GM23338 (cell line): Measurements from ENCODE around the gene DCP2. TPM values are rescaled to one million over a fixed set of nuclear protein-coding genes. Genes with fewer than 3 reads are reported as not detected.

Experiments
- ATAC-seq: fragments of 200-7000 bp; cut with Tn5 transposase; 3 replicates; pipeline ENCODE4 v1.9.1; 2020
- DNase-seq: peaks from one replicate; pipeline ENCODE4 v3.0.0-alpha.2; 2015; ENCODE audit warnings: low spot score
- H2AFZ ChIP-seq: fragments of 200-600 bp; sonication (generic); 2 replicates; pipeline ENCODE4 v1.8.0; 2016; ENCODE audit warnings: antibody characterized with exemption, mild to moderate bottlenecking, moderate library complexity
- H3F3A ChIP-seq: fragments of 200-600 bp; sonication (generic); replicated peaks from 2 replicates; pipeline ENCODE4 v1.8.0; 2017; ENCODE audit warnings: antibody characterized with exemption, mixed run types, low read depth
- H3K27ac ChIP-seq: fragments of 200-600 bp; sonication (generic); 2 replicates; pipeline ENCODE4 v1.6.1; 2016; ENCODE audit warnings: low read depth
- H3K27me3 ChIP-seq: fragments of 200-600 bp; sonication (generic); 2 replicates; pipeline ENCODE4 v1.8.0; 2016; ENCODE audit warnings: mild to moderate bottlenecking, mixed run types, moderate library complexity; ENCODE audit not compliant: insufficient read depth
- H3K36me3 ChIP-seq: fragments of 200-600 bp; sonication (generic); 2 replicates; pipeline ENCODE4 v1.8.0; 2016; ENCODE audit warnings: mild to moderate bottlenecking; ENCODE audit not compliant: insufficient read depth
- H3K4me1 ChIP-seq: fragments of 200-600 bp; sonication (generic); 2 replicates; pipeline ENCODE4 v1.8.0; 2016; ENCODE audit warnings: mild to moderate bottlenecking, moderate library complexity; ENCODE audit not compliant: insufficient read depth
- H3K4me2 ChIP-seq: fragments of 200-600 bp; sonication (generic); 2 replicates; pipeline ENCODE4 v1.7.1; 2017; ENCODE audit warnings: mixed run types
- H3K4me3 ChIP-seq: fragments of 200-600 bp; sonication (generic); 2 replicates; pipeline ENCODE4 v1.6.1; 2016; ENCODE audit warnings: mixed run types
- H3K79me2 ChIP-seq: fragments of 200-600 bp; sonication (generic); replicated peaks from 2 replicates; pipeline ENCODE4 v1.8.0; 2017; ENCODE audit warnings: mild to moderate bottlenecking; ENCODE audit not compliant: insufficient read depth
- H3K9me2 ChIP-seq: fragments of 200-600 bp; sonication (generic); 2 replicates; pipeline ENCODE4 v1.8.0; 2017; ENCODE audit not compliant: insufficient read depth
- H4K20me1 ChIP-seq: fragments of 200-600 bp; sonication (generic); replicated peaks from 2 replicates; pipeline ENCODE4 v1.8.0; 2017; ENCODE audit warnings: mild to moderate bottlenecking; ENCODE audit not compliant: insufficient read depth
- H3K27ac Mint-ChIP-seq: 2 replicates; pipeline ENCODE4 v1.8.0; 2020; ENCODE audit warnings: inconsistent platforms, mild to moderate bottlenecking, moderate library complexity, mixed read lengths
- H3K27me3 Mint-ChIP-seq: 3 replicates; pipeline ENCODE4 v1.8.0; 2022; ENCODE audit warnings: low read depth, mild to moderate bottlenecking, moderate library complexity, mixed read lengths, inconsistent platforms; ENCODE audit not compliant: insufficient read depth, poor library complexity
- H3K36me3 Mint-ChIP-seq: 3 replicates; pipeline ENCODE4 v1.8.0; 2021; ENCODE audit warnings: low read depth, mild to moderate bottlenecking, inconsistent platforms, moderate library complexity, mixed read lengths
- H3K4me1 Mint-ChIP-seq: 3 replicates; pipeline ENCODE4 v1.8.0; 2020; ENCODE audit warnings: mild to moderate bottlenecking, inconsistent platforms, mixed read lengths
- H3K4me3 Mint-ChIP-seq: 3 replicates; pipeline ENCODE4 v1.8.0; 2021; ENCODE audit warnings: moderate library complexity, mild to moderate bottlenecking, inconsistent platforms, mixed read lengths
- H3K9me3 Mint-ChIP-seq: 3 replicates; pipeline ENCODE4 v1.8.0; 2020; ENCODE audit warnings: moderate library complexity, mild to moderate bottlenecking, inconsistent platforms, mixed read lengths
- CREB1 ChIP-seq: fragments of 250-450 bp; sonication (Bioruptor Pico); IDR thresholded peaks from 2 replicates; pipeline ENCODE4 v1.5.0; 2020; ENCODE audit warnings: low read depth, mild to moderate bottlenecking, moderate library complexity
- CTCF ChIP-seq, 2 experiments: fragments of 200-600 bp in 1 of 2; sonication (generic) in 1 of 2; conservative IDR thresholded peaks; 2 replicates each; pipeline versions ENCODE4 v1.5.1 to v1.6.1; 2016 to 2017; ENCODE audit warnings: antibody characterized with exemption in 2 of 2, low read depth in 2 of 2, mild to moderate bottlenecking in 2 of 2, moderate library complexity in 1 of 2
- ETS1 ChIP-seq: IDR thresholded peaks from 2 replicates; pipeline ENCODE4 v1.6.1; 2016; ENCODE audit warnings: antibody characterized with exemption
- EZH2 ChIP-seq: fragments of 200-600 bp; sonication (generic); IDR thresholded peaks from one replicate; pipeline ENCODE4 v1.8.0; 2017; ENCODE audit warnings: antibody characterized with exemption, mild to moderate bottlenecking, low read depth; ENCODE audit not compliant: unreplicated experiment
- EZH2phosphoT487 ChIP-seq: fragments of 200-600 bp; sonication (generic); IDR thresholded peaks from one replicate; pipeline ENCODE4 v1.8.1; 2018; ENCODE audit warnings: antibody characterized with exemption; ENCODE audit not compliant: unreplicated experiment
- JUNB ChIP-seq: IDR thresholded peaks from one replicate; pipeline ENCODE4 v1.6.1; 2016; ENCODE audit warnings: antibody characterized with exemption; ENCODE audit not compliant: unreplicated experiment
- POLR2AphosphoS5 ChIP-seq: IDR thresholded peaks from 2 replicates; pipeline ENCODE4 v1.6.1; 2016; ENCODE audit warnings: antibody characterized with exemption, low read depth
- REST ChIP-seq: IDR thresholded peaks from one replicate; pipeline ENCODE4 v1.6.1; 2018; ENCODE audit warnings: antibody characterized with exemption; ENCODE audit not compliant: unreplicated experiment
- ZNF114 ChIP-seq: fragments of 250-450 bp; sonication (Bioruptor Pico); IDR thresholded peaks from 2 replicates; pipeline ENCODE4 v1.5.0; 2020; ENCODE audit warnings: mild to moderate bottlenecking, moderate library complexity
- ZNF331 ChIP-seq: fragments of 250-450 bp; sonication (Bioruptor Pico); IDR thresholded peaks from 2 replicates; pipeline ENCODE4 v1.5.0; 2020; ENCODE audit warnings: low read depth, mild to moderate bottlenecking, moderate library complexity
- ZNF462 ChIP-seq: fragments of 250-450 bp; sonication (Bioruptor Pico); IDR thresholded peaks from 2 replicates; pipeline ENCODE4 v1.5.0; 2020; ENCODE audit warnings: mild to moderate bottlenecking, moderate library complexity
- polyA plus RNA-seq: library from polyadenylated mRNA; unstranded; fragments of >200 nt; fragmentation: Nextera tagmentation; extraction: Ambion mirVana; gene quantifications from 2 replicates; pipeline ENCODE4 v1.2.1, GENCODE V29; 2016
- total RNA-seq: library from RNA; depleted of rRNA; stranded (reverse); fragments of >200 nt; shearing (Covaris generic); gene quantifications from 2 replicates; pipeline ENCODE4 v1.2.3, GENCODE V29; 2014

Gene DCP2
- total and polyA plus RNA-seq, 2 experiments from 2014 or later, result 96.6 to 165 TPM

- no peak for TF ChIP-seq ZNF462 (CRISPR knock-in tag)
- no peak for TF ChIP-seq EZH2phosphoT487
- TF ChIP-seq POLR2AphosphoS5, result no peak
- TF ChIP-seq CTCF (conservative IDR thresholded peaks at IDR 0.05; ENCODE audit: low read depth in 2 of 2), result no peak
- TF ChIP-seq ZNF114, result no peak
- TF ChIP-seq ZNF331, result no peak
Measured at GRCh38 chr5:113040672-113041260, 64.2 kb downstream of the DCP2 start (continued).

- Mint-ChIP-seq H3K27ac (no peak overlapping the region), H3K9me3 (no peaks in the 10 kb centered on the region), H3K27me3 (peaks cover 12% of the 10 kb centered on the region), H3K4me1 (peaks cover 6% of the 10 kb centered on the region; the same call in 1 of the 3 replicates), H3K4me3 (no peak overlapping the region), H3K36me3 (peaks cover 10% of the 10 kb centered on the region; the same call in 2 of the 3 replicates)
- H3K4me3 ChIP-seq, result no peak overlapping the region
- H3K9me2 ChIP-seq, result no peaks in the 10 kb centered on the region
- H3K27ac ChIP-seq, result no peak overlapping the region
- no peaks in the 10 kb centered on the region for H3K36me3 ChIP-seq
- no peaks in the 10 kb centered on the region for H4K20me1 ChIP-seq
- no peak overlapping the region for H2AFZ ChIP-seq
- H3K4me2 ChIP-seq, result no peak overlapping the region
- H3F3A ChIP-seq, result no peaks in the 10 kb centered on the region
- DNase-seq (no peak), ATAC-seq (no peak)
- H3K79me2 ChIP-seq, result no peaks in the 10 kb centered on the region
- H3K27me3 ChIP-seq, result no peaks in the 10 kb centered on the region
- no peaks in the 10 kb centered on the region for H3K4me1 ChIP-seq
- TF ChIP-seq JUNB, result no peak
- TF ChIP-seq ETS1, result no peak
- TF ChIP-seq CREB1 (CRISPR knock-in tag), result no peak
- no peak for TF ChIP-seq POLR2AphosphoS5
- TF ChIP-seq EZH2, result no peak
- TF ChIP-seq REST, result no peak
- TF ChIP-seq ZNF331, result no peak
Measured at GRCh38 chr5:113042491-113043243, 66.1 kb downstream of the DCP2 start.
